Subcutaneous abdominal adipose tissue (tissue), 5 donors: ENCODE data around the gene CCS.

ENCODE experiments used
- H3K27ac ChIP-seq: one replicate; pipeline ENCODE4 v1.7.0; 2013; ENCODE audit warnings: low read depth, mild to moderate bottlenecking, inconsistent platforms, low read length, moderate library complexity
- H3K27me3 ChIP-seq, 5 donors: one replicate each; pipeline ENCODE4 v1.7.0; 2013; ENCODE audit warnings: low read length in 5 of 5, inconsistent platforms in 1 of 5; ENCODE audit not compliant: control insufficient read depth in 5 of 5, insufficient read depth in 4 of 5
- H3K36me3 ChIP-seq, 5 donors: one replicate each; pipeline ENCODE4 v1.7.0; 2013; ENCODE audit warnings: low read length in 5 of 5; ENCODE audit not compliant: control insufficient read depth in 5 of 5, insufficient read depth in 5 of 5
- H3K4me1 ChIP-seq, 5 donors: one replicate each; pipeline ENCODE4 v1.7.0; 2013; ENCODE audit warnings: low read length in 5 of 5, mild to moderate bottlenecking in 3 of 5, moderate library complexity in 1 of 5; ENCODE audit not compliant: control insufficient read depth in 5 of 5, insufficient read depth in 5 of 5
- H3K4me3 ChIP-seq, 5 donors: one replicate each; pipeline ENCODE4 v1.7.0; 2013; ENCODE audit warnings: low read length in 5 of 5, low read depth in 1 of 5
- H3K9ac ChIP-seq, 5 donors: one replicate each; pipeline ENCODE4 v1.7.0; 2013; ENCODE audit warnings: low read length in 5 of 5, mild to moderate bottlenecking in 4 of 5, moderate library complexity in 3 of 5
- H3K9me3 ChIP-seq, 5 donors: one replicate each; pipeline ENCODE4 v1.7.0; 2013; ENCODE audit warnings: low read length in 5 of 5; ENCODE audit not compliant: control insufficient read depth in 5 of 5
- donor health status: healthy.
- donor health status: healthy.
- donor health status: healthy.
- donor health status: healthy.
- donor health status: healthy.

CCS gene

GRCh38 chr11:66548774-66549630 lies 44.0 kb upstream of the CCS start:
- no peak overlapping the region for H3K9ac ChIP-seq
- H3K27ac ChIP-seq: no peak overlapping the region
- H3K4me1 ChIP-seq: peaks cover 0 to 23% (median 23%) of the 10 kb centered on the region in 5 donors
- H3K4me3 ChIP-seq: no peak overlapping the region
- no peaks in the 10 kb centered on the region for H3K9me3 ChIP-seq
- no peaks in the 10 kb centered on the region for H3K36me3 ChIP-seq
- H3K27me3 ChIP-seq: no peaks in the 10 kb centered on the region

GRCh38 chr11:66549696-66550095 lies 43.3 kb upstream of the CCS start:
- no peaks in the 10 kb centered on the region for H3K9me3 ChIP-seq
- H3K36me3 ChIP-seq: no peaks in the 10 kb centered on the region
- H3K4me3 ChIP-seq: no peak overlapping the region
- H3K9ac ChIP-seq: no peak overlapping the region
- H3K27ac ChIP-seq: no peak overlapping the region
- peaks cover 0 to 18% (median 16%) of the 10 kb centered on the region in 5 donors for H3K4me1 ChIP-seq
- H3K27me3 ChIP-seq: peaks cover 0 to 3% (median 0%) of the 10 kb centered on the region in 5 donors

DNA sequence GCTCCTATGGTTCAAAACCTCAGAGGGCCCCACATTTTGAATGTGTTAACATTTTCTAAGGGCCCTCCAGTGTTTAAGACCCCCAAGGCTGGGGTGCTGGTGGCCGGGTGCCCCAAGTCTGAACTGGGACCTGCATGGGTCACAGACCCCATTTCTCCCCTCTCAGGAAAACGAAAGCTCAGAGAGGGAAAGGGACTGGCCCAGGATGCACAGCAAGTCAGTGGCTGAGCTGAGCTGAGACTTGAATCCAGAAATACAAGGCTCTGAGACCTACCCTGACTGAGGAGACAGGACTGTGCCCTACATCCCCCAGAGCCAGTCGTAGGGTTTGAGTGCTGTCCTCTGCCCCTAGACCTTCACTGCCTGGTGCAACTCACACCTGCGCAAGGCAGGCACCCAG lies 42.1 kb upstream of the CCS start:
- Histone ChIP-seq H3K36me3 (no peaks in the 10 kb centered on the region), H3K4me3 (no peak overlapping the region), H3K27me3 (peaks cover 0 to 6% (median 3%) of the 10 kb centered on the region in 5 donors), H3K27ac (no peak overlapping the region), H3K9ac (no peak overlapping the region), H3K4me1 (peaks cover 0 to 6% (median 6%) of the 10 kb centered on the region in 5 donors), H3K9me3 (no peaks in the 10 kb centered on the region)

DNA sequence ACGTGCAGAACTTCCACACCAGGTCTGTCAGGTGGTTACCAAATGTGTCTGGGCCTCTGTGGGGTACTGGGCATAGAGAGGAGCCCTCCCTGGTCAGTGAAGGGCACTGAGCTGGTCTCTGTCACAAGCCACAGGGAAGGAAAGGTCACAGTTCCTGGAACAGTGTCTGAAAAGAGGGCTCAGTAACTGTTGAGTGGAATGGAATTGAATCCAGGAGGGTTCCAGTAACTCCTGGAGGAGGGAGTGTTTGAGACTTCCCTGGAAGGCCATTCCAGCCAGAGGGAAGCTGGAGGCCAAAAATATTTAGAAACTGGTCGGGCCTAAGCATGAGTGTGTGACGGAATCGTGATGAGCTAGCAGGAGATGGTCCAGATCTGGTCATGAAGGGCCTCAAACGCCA lies 38.4 kb upstream of the CCS start:
- no peak overlapping the region for H3K27ac ChIP-seq
- H3K36me3 ChIP-seq: no peaks in the 10 kb centered on the region
- H3K9me3 ChIP-seq: no peaks in the 10 kb centered on the region
- H3K4me3 ChIP-seq: no peak overlapping the region
- peaks cover 0 to 16% (median 7%) of the 10 kb centered on the region in 5 donors for H3K27me3 ChIP-seq
- H3K9ac ChIP-seq: no peak overlapping the region
- peaks cover 0 to 7% (median 5%) of the 10 kb centered on the region in 5 donors for H3K4me1 ChIP-seq

DNA sequence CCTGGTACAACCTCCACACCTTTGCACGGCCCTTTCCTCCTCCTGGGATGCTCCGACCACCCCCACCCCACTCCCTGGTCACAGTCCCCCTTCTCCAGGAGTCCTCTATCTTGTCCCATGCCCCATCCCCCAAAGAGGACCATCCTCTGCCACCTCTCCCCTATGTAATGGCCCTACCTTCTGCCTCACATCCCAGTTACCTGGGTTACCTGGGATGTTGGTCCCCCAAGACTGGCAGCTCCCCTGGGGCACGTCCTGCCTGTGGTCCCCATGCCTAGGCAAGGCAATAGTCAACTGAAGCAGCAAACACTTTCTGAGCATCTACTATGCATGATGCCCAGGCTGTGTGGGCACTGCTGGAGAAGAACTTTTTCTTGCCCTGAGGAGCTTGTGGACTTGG lies 37.6 kb upstream of the CCS start:
- no peaks in the 10 kb centered on the region for H3K9me3 ChIP-seq
- H3K9ac ChIP-seq: no peak overlapping the region
- no peak overlapping the region for H3K4me3 ChIP-seq
- no peak overlapping the region for H3K27ac ChIP-seq
- H3K27me3 ChIP-seq: peaks cover 0 to 16% (median 7%) of the 10 kb centered on the region in 5 donors
- H3K4me1 ChIP-seq: peaks cover 0 to 7% (median 5%) of the 10 kb centered on the region in 5 donors
- no peaks in the 10 kb centered on the region for H3K36me3 ChIP-seq

DNA sequence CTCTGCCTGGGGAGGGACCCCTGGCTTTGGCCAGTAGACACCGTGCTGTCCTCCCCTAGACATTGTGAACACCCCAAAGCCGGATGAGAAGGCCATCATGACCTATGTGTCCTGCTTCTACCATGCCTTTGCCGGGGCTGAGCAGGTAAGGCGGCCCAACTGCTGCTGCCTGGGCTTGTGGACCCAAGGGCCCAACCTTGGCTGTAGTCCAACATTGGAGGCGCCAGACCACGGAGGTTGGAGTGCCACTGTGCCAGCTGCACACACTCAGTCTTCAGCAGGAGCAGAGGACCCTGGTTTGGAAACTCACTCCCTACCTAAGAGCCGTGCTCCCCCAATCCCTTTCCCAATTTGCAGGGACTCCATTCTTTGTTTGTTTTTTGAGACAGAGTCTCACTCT lies 36.9 kb upstream of the CCS start:
- Histone ChIP-seq H3K4me1 (peaks cover 0 to 7% (median 5%) of the 10 kb centered on the region in 5 donors), H3K4me3 (no peak overlapping the region), H3K36me3 (no peaks in the 10 kb centered on the region), H3K9ac (no peak overlapping the region), H3K27ac (no peak overlapping the region), H3K27me3 (peaks cover 0 to 16% (median 7%) of the 10 kb centered on the region in 5 donors), H3K9me3 (no peaks in the 10 kb centered on the region)

DNA sequence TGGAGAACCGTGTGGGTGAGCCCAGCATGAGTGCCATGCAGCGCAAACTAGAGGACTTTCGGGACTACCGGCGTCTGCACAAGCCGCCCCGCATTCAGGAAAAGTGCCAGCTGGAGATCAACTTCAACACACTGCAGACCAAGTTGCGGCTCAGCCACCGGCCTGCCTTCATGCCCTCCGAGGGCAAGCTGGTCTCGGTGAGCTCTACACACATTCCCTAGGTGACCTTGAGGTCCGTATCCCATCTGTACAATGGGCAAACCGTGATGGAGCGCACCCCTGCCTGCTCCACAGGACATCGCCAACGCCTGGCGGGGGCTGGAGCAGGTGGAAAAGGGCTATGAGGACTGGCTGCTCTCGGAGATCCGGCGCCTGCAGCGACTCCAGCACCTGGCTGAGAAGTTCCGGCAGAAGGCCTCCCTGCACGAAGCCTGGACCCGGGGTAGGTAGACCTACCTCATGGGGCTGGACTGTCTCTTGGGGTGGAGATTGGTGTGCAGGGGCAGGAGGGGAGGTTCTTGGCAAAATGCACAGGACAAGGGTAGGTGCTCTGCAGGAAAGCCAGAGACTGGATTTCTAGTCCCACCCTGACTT lies 35.2 kb upstream of the CCS start:
- Histone ChIP-seq H3K36me3 (peaks cover 0 to 11% (median 4%) of the 10 kb centered on the region in 5 donors), H3K27ac (no peak overlapping the region), H3K27me3 (peaks cover 0 to 16% (median 7%) of the 10 kb centered on the region in 5 donors)

DNA sequence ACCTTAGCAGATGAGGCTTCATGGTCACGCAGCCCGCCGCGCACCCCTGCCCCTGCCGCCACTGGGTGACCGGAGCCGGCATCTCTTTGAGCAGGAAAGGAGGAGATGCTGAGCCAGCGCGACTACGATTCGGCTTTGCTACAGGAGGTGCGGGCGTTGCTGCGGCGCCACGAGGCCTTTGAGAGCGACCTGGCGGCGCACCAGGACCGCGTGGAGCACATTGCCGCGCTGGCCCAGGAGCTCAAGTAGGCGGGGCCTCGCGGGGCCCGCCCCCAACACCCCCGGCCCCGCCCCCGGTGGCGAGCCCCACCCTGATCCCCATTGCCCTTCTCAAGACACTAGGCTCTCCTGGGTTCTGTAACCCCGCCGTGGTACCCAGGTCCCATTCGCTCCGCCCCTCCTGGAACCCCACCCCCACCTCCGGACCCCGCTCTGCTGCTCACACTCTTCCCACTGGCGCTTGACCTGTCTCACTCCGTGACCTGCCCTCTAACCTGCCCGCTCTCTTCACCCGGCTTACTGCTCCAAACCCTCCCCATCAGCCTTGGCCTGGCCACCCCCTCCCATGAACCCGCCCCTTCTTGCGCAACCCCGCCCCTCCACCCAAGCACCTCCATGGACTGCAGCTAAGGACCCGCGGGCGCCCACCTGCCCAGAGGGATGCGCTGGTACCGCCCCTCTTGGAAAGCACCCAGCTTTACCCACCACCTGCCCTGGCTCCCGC lies 33.7 kb upstream of the CCS start:
- Histone ChIP-seq H3K27me3 (peaks cover 0 to 16% (median 7%) of the 10 kb centered on the region in 5 donors), H3K36me3 (peaks cover 0 to 25% (median 8%) of the 10 kb centered on the region in 5 donors), H3K4me3 (no peak overlapping the region), H3K9ac (no peak overlapping the region), H3K9me3 (no peaks in the 10 kb centered on the region), H3K27ac (no peak overlapping the region), H3K4me1 (peaks cover 0 to 7% (median 5%) of the 10 kb centered on the region in 5 donors)

More for the DNA sequence above, 35.2 kb upstream of the CCS start:
- Histone ChIP-seq H3K9ac (no peak overlapping the region), H3K4me1 (peaks cover 0 to 7% (median 5%) of the 10 kb centered on the region in 5 donors), H3K9me3 (no peaks in the 10 kb centered on the region), H3K4me3 (no peak overlapping the region)

DNA sequence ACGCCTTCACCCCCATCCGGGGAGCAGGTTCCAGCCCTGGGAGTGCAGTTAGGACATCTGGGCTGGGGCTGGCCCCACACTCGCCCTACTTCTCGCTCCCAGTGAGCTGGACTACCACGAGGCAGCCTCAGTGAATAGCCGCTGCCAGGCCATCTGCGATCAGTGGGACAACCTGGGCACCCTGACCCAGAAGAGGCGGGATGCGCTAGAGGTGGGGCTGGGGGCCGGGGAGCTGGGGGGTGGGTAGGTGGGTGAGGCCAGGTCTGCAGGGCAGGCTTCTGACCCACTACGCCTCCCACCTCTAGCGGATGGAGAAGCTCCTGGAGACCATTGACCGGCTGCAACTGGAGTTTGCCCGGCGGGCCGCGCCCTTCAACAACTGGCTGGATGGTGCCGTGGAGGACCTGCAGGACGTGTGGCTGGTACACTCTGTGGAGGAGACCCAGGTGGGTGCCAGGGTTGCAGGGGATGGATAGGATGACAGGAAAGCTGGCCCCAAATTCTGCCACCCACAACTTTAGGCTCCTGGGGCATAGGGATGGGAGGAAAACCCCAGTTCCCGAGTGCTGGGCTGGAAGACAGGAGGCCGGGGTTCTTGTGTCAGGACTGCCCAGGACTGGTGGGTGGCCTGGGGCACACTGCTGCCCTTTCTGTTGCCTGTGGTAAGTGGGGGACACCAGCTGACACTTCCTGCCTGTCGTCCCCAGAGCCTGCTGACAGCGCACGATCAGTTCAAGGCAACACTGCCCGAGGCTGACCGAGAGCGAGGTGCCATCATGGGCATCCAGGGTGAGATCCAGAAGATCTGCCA lies 32.9 kb upstream of the CCS start:
- H3K9me3 ChIP-seq: no peaks in the 10 kb centered on the region
- H3K36me3 ChIP-seq: peaks cover 0 to 31% (median 16%) of the 10 kb centered on the region in 5 donors

More for the DNA sequence above, 32.9 kb upstream of the CCS start:
- H3K27ac ChIP-seq: no peak overlapping the region
- peaks cover 0 to 7% (median 5%) of the 10 kb centered on the region in 5 donors for H3K4me1 ChIP-seq
- no peak overlapping the region for H3K9ac ChIP-seq
- H3K27me3 ChIP-seq: peaks cover 0 to 16% (median 4%) of the 10 kb centered on the region in 5 donors
- H3K4me3 ChIP-seq: no peak overlapping the region
